Measurements from ENCODE around the gene BUB3. TPM values are rescaled to one million over a fixed set of nuclear protein-coding genes. Genes with fewer than 3 reads are reported as not detected.

BUB3 gene
- total RNA-seq, 1 experiment from 2014 or later = 180 TPM

GRCh38 chr10:123183724-123184123 is 29.5 kb downstream of the BUB3 start (continued):
- TF ChIP-seq, protein P1, sequence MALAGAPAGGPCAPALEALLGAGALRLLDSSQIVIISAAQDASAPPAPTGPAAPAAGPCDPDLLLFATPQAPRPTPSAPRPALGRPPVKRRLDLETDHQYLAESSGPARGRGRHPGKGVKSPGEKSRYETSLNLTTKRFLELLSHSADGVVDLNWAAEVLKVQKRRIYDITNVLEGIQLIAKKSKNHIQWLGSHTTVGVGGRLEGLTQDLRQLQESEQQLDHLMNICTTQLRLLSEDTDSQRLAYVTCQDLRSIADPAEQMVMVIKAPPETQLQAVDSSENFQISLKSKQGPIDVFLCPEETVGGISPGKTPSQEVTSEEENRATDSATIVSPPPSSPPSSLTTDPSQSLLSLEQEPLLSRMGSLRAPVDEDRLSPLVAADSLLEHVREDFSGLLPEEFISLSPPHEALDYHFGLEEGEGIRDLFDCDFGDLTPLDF (CRISPR knock-in tag; IDR thresholded peaks at IDR 0.05) = no peak
- TF ChIP-seq ESRRA (CRISPR knock-in tag; IDR thresholded peaks at IDR 0.05; ENCODE audit: borderline replicate concordance) (no peak), NFE2L1 (CRISPR knock-in tag; IDR thresholded peaks at IDR 0.05) (no peak), SMAD4 (CRISPR knock-in tag; IDR thresholded peaks at IDR 0.05) (no peak), SP1 (CRISPR knock-in tag; conservative IDR thresholded peaks at IDR 0.05) (no peak), TEAD4 (CRISPR knock-in tag; IDR thresholded peaks at IDR 0.05) (no peak)

DNA sequence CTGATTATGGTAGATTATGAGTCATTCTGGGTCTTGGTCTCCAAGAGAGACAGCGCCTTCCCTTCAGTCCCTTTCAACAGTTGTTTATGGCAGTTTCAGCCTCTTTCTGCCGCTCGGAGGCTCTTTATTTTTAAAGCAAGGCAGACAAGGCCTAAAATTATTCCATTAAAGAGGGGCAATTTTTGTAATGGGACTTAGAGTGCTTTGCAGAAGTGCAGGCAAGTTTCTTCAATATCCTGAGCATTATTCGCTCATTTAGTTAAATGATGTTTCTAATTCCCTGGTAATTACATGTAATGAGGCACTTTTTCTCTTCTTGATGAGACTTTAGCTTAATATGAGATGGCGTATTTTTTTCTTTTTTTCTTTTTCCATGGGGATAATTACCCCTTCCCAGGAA is 33.6 kb downstream of the BUB3 start:
- ATAC-seq (no peak), DNase-seq (ENCODE audit: low spot score) (no peak)
- ChIA-PET POLR2A (no interaction called here), CTCF (no interaction called here)
- Mint-ChIP-seq H3K27me3 (ENCODE audit: low read depth) (no peaks in the 10 kb centered on the region), H3K27ac (no peak overlapping the region), H3K36me3 (peaks cover 19% of the 10 kb centered on the region), H3K4me3 (no peak overlapping the region), H3K9me3 (peaks cover 10% of the 10 kb centered on the region), H3K4me1 (peaks cover 10% of the 10 kb centered on the region)
- TF ChIP-seq NR3C1 (CRISPR knock-in tag; conservative IDR thresholded peaks at IDR 0.05; ENCODE audit: low read depth) = no peak
- no peak for TF ChIP-seq ZNF232 (CRISPR knock-in tag; IDR thresholded peaks at IDR 0.05)
- no peak for TF ChIP-seq E2F4 (CRISPR knock-in tag; IDR thresholded peaks at IDR 0.05; ENCODE audit: borderline replicate concordance, low read depth)
- TF ChIP-seq AR (CRISPR knock-in tag; IDR thresholded peaks at IDR 0.05) = no peak

- Mint-ChIP-seq H3K27ac (no peak overlapping the region), H3K4me1 (peaks cover 34% of the 10 kb centered on the region), H3K9me3 (no peaks in the 10 kb centered on the region), H3K36me3 (peaks cover 4% of the 10 kb centered on the region; the same call in 1 of the 2 replicates), H3K27me3 (ENCODE audit: low read depth) (no peaks in the 10 kb centered on the region), H3K4me3 (no peak overlapping the region)
- POLR2A ChIA-PET = no interaction called here
- CTCF ChIA-PET = no interaction called here
- no peak for ATAC-seq
- no peak for DNase-seq (ENCODE audit: low spot score)
- TF ChIP-seq, protein P2, sequence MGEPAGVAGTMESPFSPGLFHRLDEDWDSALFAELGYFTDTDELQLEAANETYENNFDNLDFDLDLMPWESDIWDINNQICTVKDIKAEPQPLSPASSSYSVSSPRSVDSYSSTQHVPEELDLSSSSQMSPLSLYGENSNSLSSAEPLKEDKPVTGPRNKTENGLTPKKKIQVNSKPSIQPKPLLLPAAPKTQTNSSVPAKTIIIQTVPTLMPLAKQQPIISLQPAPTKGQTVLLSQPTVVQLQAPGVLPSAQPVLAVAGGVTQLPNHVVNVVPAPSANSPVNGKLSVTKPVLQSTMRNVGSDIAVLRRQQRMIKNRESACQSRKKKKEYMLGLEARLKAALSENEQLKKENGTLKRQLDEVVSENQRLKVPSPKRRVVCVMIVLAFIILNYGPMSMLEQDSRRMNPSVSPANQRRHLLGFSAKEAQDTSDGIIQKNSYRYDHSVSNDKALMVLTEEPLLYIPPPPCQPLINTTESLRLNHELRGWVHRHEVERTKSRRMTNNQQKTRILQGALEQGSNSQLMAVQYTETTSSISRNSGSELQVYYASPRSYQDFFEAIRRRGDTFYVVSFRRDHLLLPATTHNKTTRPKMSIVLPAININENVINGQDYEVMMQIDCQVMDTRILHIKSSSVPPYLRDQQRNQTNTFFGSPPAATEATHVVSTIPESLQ (CRISPR knock-in tag; IDR thresholded peaks at IDR 0.05) = no peak
- TF ChIP-seq CBFB (CRISPR knock-in tag; IDR thresholded peaks at IDR 0.05; ENCODE audit: low read depth) = no peak
Observed at GRCh38 chr10:123191886-123192285, 37.7 kb downstream of the BUB3 start.

GRCh38 chr10:123194056-123194455 is 39.9 kb downstream of the BUB3 start:
- ATAC-seq (no peak), DNase-seq (ENCODE audit: low spot score) (no peak)
- ChIA-PET POLR2A (no interaction called here), CTCF (interaction anchor here (0.6 to 0.7 kb wide), 2 partner anchors 40 to 61 kb away, joined by 3 read pairs; partner anchors contain the start of gene BUB3)
- Mint-ChIP-seq H3K9me3 (no peaks in the 10 kb centered on the region), H3K36me3 (peaks cover 4% of the 10 kb centered on the region; the same call in 1 of the 2 replicates), H3K27me3 (ENCODE audit: low read depth) (no peaks in the 10 kb centered on the region), H3K4me3 (no peak overlapping the region), H3K27ac (no peak overlapping the region), H3K4me1 (peaks cover 34% of the 10 kb centered on the region)
- TF ChIP-seq, protein P3, sequence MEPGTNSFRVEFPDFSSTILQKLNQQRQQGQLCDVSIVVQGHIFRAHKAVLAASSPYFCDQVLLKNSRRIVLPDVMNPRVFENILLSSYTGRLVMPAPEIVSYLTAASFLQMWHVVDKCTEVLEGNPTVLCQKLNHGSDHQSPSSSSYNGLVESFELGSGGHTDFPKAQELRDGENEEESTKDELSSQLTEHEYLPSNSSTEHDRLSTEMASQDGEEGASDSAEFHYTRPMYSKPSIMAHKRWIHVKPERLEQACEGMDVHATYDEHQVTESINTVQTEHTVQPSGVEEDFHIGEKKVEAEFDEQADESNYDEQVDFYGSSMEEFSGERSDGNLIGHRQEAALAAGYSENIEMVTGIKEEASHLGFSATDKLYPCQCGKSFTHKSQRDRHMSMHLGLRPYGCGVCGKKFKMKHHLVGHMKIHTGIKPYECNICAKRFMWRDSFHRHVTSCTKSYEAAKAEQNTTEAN (CRISPR knock-in tag; IDR thresholded peaks at IDR 0.05) = no peak
- TF ChIP-seq NFYB (CRISPR knock-in tag; conservative IDR thresholded peaks at IDR 0.05; ENCODE audit: low read depth) (no peak), ZNF317 (CRISPR knock-in tag; IDR thresholded peaks at IDR 0.05; ENCODE audit: borderline replicate concordance, low read depth) (no peak), ELF4 (CRISPR knock-in tag; IDR thresholded peaks at IDR 0.05; ENCODE audit: low read depth) (no peak), PRRX2 (CRISPR knock-in tag; IDR thresholded peaks at IDR 0.05) (no peak), HMGA2 (CRISPR knock-in tag; IDR thresholded peaks at IDR 0.05) (no peak), AFF4 (CRISPR knock-in tag; IDR thresholded peaks at IDR 0.05; ENCODE audit: borderline replicate concordance) (no peak)
